GM23338 (cell line): ENCODE measurements around the gene TCN1. TPM values are rescaled to one million over a fixed set of nuclear protein-coding genes. Genes with fewer than 3 reads are reported as not detected.

Source experiments
- ATAC-seq: fragments of 200-7000 bp; cut with Tn5 transposase; 3 replicates; pipeline ENCODE4 v1.9.1; 2020
- DNase-seq: peaks from one replicate; pipeline ENCODE4 v3.0.0-alpha.2; 2015; ENCODE audit warnings: low spot score
- H2AFZ ChIP-seq: fragments of 200-600 bp; sonication (generic); 2 replicates; pipeline ENCODE4 v1.8.0; 2016; ENCODE audit warnings: antibody characterized with exemption, mild to moderate bottlenecking, moderate library complexity
- H3F3A ChIP-seq: fragments of 200-600 bp; sonication (generic); replicated peaks from 2 replicates; pipeline ENCODE4 v1.8.0; 2017; ENCODE audit warnings: antibody characterized with exemption, mixed run types, low read depth
- H3K27ac ChIP-seq: fragments of 200-600 bp; sonication (generic); 2 replicates; pipeline ENCODE4 v1.6.1; 2016; ENCODE audit warnings: low read depth
- H3K27me3 ChIP-seq: fragments of 200-600 bp; sonication (generic); 2 replicates; pipeline ENCODE4 v1.8.0; 2016; ENCODE audit warnings: mild to moderate bottlenecking, mixed run types, moderate library complexity; ENCODE audit not compliant: insufficient read depth
- H3K36me3 ChIP-seq: fragments of 200-600 bp; sonication (generic); 2 replicates; pipeline ENCODE4 v1.8.0; 2016; ENCODE audit warnings: mild to moderate bottlenecking; ENCODE audit not compliant: insufficient read depth
- H3K4me1 ChIP-seq: fragments of 200-600 bp; sonication (generic); 2 replicates; pipeline ENCODE4 v1.8.0; 2016; ENCODE audit warnings: mild to moderate bottlenecking, moderate library complexity; ENCODE audit not compliant: insufficient read depth
- H3K4me2 ChIP-seq: fragments of 200-600 bp; sonication (generic); 2 replicates; pipeline ENCODE4 v1.7.1; 2017; ENCODE audit warnings: mixed run types
- H3K4me3 ChIP-seq: fragments of 200-600 bp; sonication (generic); 2 replicates; pipeline ENCODE4 v1.6.1; 2016; ENCODE audit warnings: mixed run types
- H3K79me2 ChIP-seq: fragments of 200-600 bp; sonication (generic); replicated peaks from 2 replicates; pipeline ENCODE4 v1.8.0; 2017; ENCODE audit warnings: mild to moderate bottlenecking; ENCODE audit not compliant: insufficient read depth
- H3K9me2 ChIP-seq: fragments of 200-600 bp; sonication (generic); 2 replicates; pipeline ENCODE4 v1.8.0; 2017; ENCODE audit not compliant: insufficient read depth
- H4K20me1 ChIP-seq: fragments of 200-600 bp; sonication (generic); replicated peaks from 2 replicates; pipeline ENCODE4 v1.8.0; 2017; ENCODE audit warnings: mild to moderate bottlenecking; ENCODE audit not compliant: insufficient read depth
- H3K27ac Mint-ChIP-seq: 2 replicates; pipeline ENCODE4 v1.8.0; 2020; ENCODE audit warnings: inconsistent platforms, mild to moderate bottlenecking, moderate library complexity, mixed read lengths
- H3K27me3 Mint-ChIP-seq: 3 replicates; pipeline ENCODE4 v1.8.0; 2022; ENCODE audit warnings: low read depth, mild to moderate bottlenecking, moderate library complexity, mixed read lengths, inconsistent platforms; ENCODE audit not compliant: insufficient read depth, poor library complexity
- H3K36me3 Mint-ChIP-seq: 3 replicates; pipeline ENCODE4 v1.8.0; 2021; ENCODE audit warnings: low read depth, mild to moderate bottlenecking, inconsistent platforms, moderate library complexity, mixed read lengths
- H3K4me1 Mint-ChIP-seq: 3 replicates; pipeline ENCODE4 v1.8.0; 2020; ENCODE audit warnings: mild to moderate bottlenecking, inconsistent platforms, mixed read lengths
- H3K4me3 Mint-ChIP-seq: 3 replicates; pipeline ENCODE4 v1.8.0; 2021; ENCODE audit warnings: moderate library complexity, mild to moderate bottlenecking, inconsistent platforms, mixed read lengths
- H3K9me3 Mint-ChIP-seq: 3 replicates; pipeline ENCODE4 v1.8.0; 2020; ENCODE audit warnings: moderate library complexity, mild to moderate bottlenecking, inconsistent platforms, mixed read lengths
- EZH2 ChIP-seq: fragments of 200-600 bp; sonication (generic); IDR thresholded peaks from one replicate; pipeline ENCODE4 v1.8.0; 2017; ENCODE audit warnings: antibody characterized with exemption, mild to moderate bottlenecking, low read depth; ENCODE audit not compliant: unreplicated experiment
- EZH2phosphoT487 ChIP-seq: fragments of 200-600 bp; sonication (generic); IDR thresholded peaks from one replicate; pipeline ENCODE4 v1.8.1; 2018; ENCODE audit warnings: antibody characterized with exemption; ENCODE audit not compliant: unreplicated experiment
- JUNB ChIP-seq: IDR thresholded peaks from one replicate; pipeline ENCODE4 v1.6.1; 2016; ENCODE audit warnings: antibody characterized with exemption; ENCODE audit not compliant: unreplicated experiment
- POLR2AphosphoS5 ChIP-seq: IDR thresholded peaks from 2 replicates; pipeline ENCODE4 v1.6.1; 2016; ENCODE audit warnings: antibody characterized with exemption, low read depth
- STAT1 ChIP-seq: IDR thresholded peaks from one replicate; pipeline ENCODE4 v1.6.1; 2016; ENCODE audit warnings: antibody characterized with exemption; ENCODE audit not compliant: unreplicated experiment
- ZNF114 ChIP-seq: fragments of 250-450 bp; sonication (Bioruptor Pico); IDR thresholded peaks from 2 replicates; pipeline ENCODE4 v1.5.0; 2020; ENCODE audit warnings: mild to moderate bottlenecking, moderate library complexity
- ZNF331 ChIP-seq: fragments of 250-450 bp; sonication (Bioruptor Pico); IDR thresholded peaks from 2 replicates; pipeline ENCODE4 v1.5.0; 2020; ENCODE audit warnings: low read depth, mild to moderate bottlenecking, moderate library complexity
- polyA plus RNA-seq: library from polyadenylated mRNA; unstranded; fragments of >200 nt; fragmentation: Nextera tagmentation; extraction: Ambion mirVana; gene quantifications from 2 replicates; pipeline ENCODE4 v1.2.1, GENCODE V29; 2016
- total RNA-seq: library from RNA; depleted of rRNA; stranded (reverse); fragments of >200 nt; shearing (Covaris generic); gene quantifications from 2 replicates; pipeline ENCODE4 v1.2.3, GENCODE V29; 2014
- TF ChIP-seq, protein P1 (sequence below), 2 experiments: fragments of 200-600 bp in 1 of 2; sonication (generic) in 1 of 2; conservative IDR thresholded peaks; 2 replicates each; pipeline versions ENCODE4 v1.5.1 to v1.6.1; 2016 to 2017; ENCODE audit warnings: antibody characterized with exemption in 2 of 2, low read depth in 2 of 2, mild to moderate bottlenecking in 2 of 2, moderate library complexity in 1 of 2
- TF ChIP-seq, protein P2 (sequence below): fragments of 250-450 bp; sonication (Bioruptor Pico); IDR thresholded peaks from 2 replicates; pipeline ENCODE4 v1.5.0; 2020; ENCODE audit warnings: mild to moderate bottlenecking, moderate library complexity
- TF ChIP-seq, protein P3 (sequence below): IDR thresholded peaks from one replicate; pipeline ENCODE4 v1.6.1; 2018; ENCODE audit warnings: antibody characterized with exemption; ENCODE audit not compliant: unreplicated experiment

TCN1 gene
- total and polyA plus RNA-seq, 2 experiments from 2014 or later = not detected

DNA sequence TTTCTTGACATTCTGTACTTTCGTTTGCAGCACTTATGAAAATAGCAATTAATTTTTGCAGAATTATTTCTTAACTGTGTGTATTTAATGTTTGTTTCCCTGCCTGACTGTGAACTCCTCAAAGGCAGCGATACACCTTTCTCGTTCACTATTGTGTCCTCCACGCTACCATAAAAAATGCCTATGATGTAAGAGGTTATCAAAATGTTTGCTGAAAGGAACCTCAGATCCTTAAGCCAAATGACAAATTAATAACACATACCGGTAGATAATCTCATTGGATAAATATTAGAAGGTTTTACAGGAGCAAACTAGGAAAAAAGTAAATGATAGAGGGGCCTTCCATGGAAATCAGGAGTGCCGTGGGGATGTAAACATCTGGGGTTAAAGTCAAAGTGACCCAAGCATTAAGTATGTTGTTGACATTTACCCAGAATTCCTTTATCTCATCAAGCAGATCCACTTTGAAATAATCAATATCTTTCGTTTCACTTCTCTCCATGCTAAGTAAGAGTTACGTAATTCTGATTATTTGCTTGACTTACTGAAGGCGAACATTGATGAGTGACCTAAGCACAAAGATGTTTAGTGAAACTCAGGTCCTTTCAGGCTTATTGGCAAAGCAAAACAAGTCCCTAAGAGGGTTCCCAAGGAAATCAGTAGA, 9.7 kb upstream of the TCN1 start (continued):
- TF ChIP-seq EZH2 = no peak
- TF ChIP-seq, protein P1, sequence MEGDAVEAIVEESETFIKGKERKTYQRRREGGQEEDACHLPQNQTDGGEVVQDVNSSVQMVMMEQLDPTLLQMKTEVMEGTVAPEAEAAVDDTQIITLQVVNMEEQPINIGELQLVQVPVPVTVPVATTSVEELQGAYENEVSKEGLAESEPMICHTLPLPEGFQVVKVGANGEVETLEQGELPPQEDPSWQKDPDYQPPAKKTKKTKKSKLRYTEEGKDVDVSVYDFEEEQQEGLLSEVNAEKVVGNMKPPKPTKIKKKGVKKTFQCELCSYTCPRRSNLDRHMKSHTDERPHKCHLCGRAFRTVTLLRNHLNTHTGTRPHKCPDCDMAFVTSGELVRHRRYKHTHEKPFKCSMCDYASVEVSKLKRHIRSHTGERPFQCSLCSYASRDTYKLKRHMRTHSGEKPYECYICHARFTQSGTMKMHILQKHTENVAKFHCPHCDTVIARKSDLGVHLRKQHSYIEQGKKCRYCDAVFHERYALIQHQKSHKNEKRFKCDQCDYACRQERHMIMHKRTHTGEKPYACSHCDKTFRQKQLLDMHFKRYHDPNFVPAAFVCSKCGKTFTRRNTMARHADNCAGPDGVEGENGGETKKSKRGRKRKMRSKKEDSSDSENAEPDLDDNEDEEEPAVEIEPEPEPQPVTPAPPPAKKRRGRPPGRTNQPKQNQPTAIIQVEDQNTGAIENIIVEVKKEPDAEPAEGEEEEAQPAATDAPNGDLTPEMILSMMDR (conservative IDR thresholded peaks at IDR 0.05; ENCODE audit: low read depth in 2 of 2) = no peak
- TF ChIP-seq EZH2phosphoT487 = no peak

DNA sequence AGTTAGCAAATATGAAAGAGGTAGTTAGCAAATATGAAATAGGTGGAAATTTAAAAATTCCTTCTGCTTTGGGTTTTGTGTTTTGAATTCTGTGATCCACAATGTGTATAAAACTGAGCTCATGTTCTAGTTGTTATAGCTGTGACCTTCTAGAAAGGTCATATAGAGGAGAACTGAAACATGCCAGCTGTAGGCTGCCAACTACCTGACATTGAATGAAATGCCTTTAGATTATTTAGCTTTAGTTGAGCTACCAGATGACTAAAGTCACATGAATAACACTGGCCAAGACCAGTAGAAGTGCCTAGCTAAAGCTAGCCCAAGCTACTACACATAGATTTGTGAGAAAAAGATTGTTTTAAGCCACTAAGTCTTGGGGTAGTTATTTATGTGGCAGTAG, 5.8 kb upstream of the TCN1 start:
- no peak for TF ChIP-seq EZH2
- TF ChIP-seq, protein P2, sequence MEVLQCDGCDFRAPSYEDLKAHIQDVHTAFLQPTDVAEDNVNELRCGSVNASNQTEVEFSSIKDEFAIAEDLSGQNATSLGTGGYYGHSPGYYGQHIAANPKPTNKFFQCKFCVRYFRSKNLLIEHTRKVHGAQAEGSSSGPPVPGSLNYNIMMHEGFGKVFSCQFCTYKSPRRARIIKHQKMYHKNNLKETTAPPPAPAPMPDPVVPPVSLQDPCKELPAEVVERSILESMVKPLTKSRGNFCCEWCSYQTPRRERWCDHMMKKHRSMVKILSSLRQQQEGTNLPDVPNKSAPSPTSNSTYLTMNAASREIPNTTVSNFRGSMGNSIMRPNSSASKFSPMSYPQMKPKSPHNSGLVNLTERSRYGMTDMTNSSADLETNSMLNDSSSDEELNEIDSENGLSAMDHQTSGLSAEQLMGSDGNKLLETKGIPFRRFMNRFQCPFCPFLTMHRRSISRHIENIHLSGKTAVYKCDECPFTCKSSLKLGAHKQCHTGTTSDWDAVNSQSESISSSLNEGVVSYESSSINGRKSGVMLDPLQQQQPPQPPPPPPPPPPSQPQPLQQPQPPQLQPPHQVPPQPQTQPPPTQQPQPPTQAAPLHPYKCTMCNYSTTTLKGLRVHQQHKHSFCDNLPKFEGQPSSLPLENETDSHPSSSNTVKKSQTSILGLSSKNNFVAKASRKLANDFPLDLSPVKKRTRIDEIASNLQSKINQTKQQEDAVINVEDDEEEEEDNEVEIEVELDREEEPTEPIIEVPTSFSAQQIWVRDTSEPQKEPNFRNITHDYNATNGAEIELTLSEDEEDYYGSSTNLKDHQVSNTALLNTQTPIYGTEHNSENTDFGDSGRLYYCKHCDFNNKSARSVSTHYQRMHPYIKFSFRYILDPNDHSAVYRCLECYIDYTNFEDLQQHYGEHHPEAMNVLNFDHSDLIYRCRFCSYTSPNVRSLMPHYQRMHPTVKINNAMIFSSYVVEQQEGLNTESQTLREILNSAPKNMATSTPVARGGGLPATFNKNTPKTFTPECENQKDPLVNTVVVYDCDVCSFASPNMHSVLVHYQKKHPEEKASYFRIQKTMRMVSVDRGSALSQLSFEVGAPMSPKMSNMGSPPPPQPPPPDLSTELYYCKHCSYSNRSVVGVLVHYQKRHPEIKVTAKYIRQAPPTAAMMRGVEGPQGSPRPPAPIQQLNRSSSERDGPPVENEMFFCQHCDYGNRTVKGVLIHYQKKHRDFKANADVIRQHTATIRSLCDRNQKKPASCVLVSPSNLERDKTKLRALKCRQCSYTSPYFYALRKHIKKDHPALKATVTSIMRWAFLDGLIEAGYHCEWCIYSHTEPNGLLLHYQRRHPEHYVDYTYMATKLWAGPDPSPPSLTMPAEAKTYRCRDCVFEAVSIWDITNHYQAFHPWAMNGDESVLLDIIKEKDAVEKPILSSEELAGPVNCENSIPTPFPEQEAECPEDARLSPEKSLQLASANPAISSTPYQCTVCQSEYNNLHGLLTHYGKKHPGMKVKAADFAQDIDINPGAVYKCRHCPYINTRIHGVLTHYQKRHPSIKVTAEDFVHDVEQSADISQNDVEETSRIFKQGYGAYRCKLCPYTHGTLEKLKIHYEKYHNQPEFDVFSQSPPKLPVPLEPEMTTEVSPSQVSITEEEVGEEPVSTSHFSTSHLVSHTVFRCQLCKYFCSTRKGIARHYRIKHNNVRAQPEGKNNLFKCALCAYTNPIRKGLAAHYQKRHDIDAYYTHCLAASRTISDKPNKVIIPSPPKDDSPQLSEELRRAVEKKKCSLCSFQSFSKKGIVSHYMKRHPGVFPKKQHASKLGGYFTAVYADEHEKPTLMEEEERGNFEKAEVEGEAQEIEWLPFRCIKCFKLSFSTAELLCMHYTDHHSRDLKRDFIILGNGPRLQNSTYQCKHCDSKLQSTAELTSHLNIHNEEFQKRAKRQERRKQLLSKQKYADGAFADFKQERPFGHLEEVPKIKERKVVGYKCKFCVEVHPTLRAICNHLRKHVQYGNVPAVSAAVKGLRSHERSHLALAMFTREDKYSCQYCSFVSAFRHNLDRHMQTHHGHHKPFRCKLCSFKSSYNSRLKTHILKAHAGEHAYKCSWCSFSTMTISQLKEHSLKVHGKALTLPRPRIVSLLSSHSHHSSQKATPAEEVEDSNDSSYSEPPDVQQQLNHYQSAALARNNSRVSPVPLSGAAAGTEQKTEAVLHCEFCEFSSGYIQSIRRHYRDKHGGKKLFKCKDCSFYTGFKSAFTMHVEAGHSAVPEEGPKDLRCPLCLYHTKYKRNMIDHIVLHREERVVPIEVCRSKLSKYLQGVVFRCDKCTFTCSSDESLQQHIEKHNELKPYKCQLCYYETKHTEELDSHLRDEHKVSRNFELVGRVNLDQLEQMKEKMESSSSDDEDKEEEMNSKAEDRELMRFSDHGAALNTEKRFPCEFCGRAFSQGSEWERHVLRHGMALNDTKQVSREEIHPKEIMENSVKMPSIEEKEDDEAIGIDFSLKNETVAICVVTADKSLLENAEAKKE (CRISPR knock-in tag) = no peak
- no peak for TF ChIP-seq ZNF114 (CRISPR knock-in tag)
- TF ChIP-seq, protein P3, sequence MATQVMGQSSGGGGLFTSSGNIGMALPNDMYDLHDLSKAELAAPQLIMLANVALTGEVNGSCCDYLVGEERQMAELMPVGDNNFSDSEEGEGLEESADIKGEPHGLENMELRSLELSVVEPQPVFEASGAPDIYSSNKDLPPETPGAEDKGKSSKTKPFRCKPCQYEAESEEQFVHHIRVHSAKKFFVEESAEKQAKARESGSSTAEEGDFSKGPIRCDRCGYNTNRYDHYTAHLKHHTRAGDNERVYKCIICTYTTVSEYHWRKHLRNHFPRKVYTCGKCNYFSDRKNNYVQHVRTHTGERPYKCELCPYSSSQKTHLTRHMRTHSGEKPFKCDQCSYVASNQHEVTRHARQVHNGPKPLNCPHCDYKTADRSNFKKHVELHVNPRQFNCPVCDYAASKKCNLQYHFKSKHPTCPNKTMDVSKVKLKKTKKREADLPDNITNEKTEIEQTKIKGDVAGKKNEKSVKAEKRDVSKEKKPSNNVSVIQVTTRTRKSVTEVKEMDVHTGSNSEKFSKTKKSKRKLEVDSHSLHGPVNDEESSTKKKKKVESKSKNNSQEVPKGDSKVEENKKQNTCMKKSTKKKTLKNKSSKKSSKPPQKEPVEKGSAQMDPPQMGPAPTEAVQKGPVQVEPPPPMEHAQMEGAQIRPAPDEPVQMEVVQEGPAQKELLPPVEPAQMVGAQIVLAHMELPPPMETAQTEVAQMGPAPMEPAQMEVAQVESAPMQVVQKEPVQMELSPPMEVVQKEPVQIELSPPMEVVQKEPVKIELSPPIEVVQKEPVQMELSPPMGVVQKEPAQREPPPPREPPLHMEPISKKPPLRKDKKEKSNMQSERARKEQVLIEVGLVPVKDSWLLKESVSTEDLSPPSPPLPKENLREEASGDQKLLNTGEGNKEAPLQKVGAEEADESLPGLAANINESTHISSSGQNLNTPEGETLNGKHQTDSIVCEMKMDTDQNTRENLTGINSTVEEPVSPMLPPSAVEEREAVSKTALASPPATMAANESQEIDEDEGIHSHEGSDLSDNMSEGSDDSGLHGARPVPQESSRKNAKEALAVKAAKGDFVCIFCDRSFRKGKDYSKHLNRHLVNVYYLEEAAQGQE = no peak
- no peak for TF ChIP-seq EZH2phosphoT487
- TF ChIP-seq POLR2AphosphoS5 = no peak
- TF ChIP-seq, protein P1 (conservative IDR thresholded peaks at IDR 0.05; ENCODE audit: low read depth in 2 of 2) = no peak
- no peak for TF ChIP-seq ZNF331 (CRISPR knock-in tag)
- no peak for TF ChIP-seq STAT1
- TF ChIP-seq JUNB = no peak
- Histone ChIP-seq H2AFZ (no peak overlapping the region), H3K4me1 (no peaks in the 10 kb centered on the region), H3K4me2 (no peak overlapping the region), H3F3A (no peaks in the 10 kb centered on the region), H3K9me2 (peaks cover 8% of the 10 kb centered on the region), H4K20me1 (no peaks in the 10 kb centered on the region), H3K36me3 (no peaks in the 10 kb centered on the region), H3K27me3 (no peaks in the 10 kb centered on the region), H3K27ac (no peak overlapping the region), H3K79me2 (no peaks in the 10 kb centered on the region), H3K4me3 (no peak overlapping the region)
- ATAC-seq (no peak), DNase-seq (no peak)
- peaks cover 3% of the 10 kb centered on the region; the same call in 1 of the 3 replicates for H3K36me3 Mint-ChIP-seq
- no peak overlapping the region for H3K27ac Mint-ChIP-seq
- no peak overlapping the region for H3K4me3 Mint-ChIP-seq
- peaks cover under 1% of the 10 kb centered on the region for H3K27me3 Mint-ChIP-seq
- H3K4me1 Mint-ChIP-seq = peaks cover 7% of the 10 kb centered on the region; the same call in 2 of the 3 replicates
- H3K9me3 Mint-ChIP-seq = no peaks in the 10 kb centered on the region; the same call in 2 of the 3 replicates
